Stimulated activated CD8-positive, alpha-beta memory T cell treated with anti-CD3 and anti-CD28 coated beads, Interleukin-4, amount 100 ng/mL, for 48 hours (primary cell): ENCODE measurements around the gene EGFR.

Source experiments
- DNase-seq: peaks from one replicate; pipeline ENCODE4 v3.0.0-alpha.2; 2020

Gene EGFR

DNA sequence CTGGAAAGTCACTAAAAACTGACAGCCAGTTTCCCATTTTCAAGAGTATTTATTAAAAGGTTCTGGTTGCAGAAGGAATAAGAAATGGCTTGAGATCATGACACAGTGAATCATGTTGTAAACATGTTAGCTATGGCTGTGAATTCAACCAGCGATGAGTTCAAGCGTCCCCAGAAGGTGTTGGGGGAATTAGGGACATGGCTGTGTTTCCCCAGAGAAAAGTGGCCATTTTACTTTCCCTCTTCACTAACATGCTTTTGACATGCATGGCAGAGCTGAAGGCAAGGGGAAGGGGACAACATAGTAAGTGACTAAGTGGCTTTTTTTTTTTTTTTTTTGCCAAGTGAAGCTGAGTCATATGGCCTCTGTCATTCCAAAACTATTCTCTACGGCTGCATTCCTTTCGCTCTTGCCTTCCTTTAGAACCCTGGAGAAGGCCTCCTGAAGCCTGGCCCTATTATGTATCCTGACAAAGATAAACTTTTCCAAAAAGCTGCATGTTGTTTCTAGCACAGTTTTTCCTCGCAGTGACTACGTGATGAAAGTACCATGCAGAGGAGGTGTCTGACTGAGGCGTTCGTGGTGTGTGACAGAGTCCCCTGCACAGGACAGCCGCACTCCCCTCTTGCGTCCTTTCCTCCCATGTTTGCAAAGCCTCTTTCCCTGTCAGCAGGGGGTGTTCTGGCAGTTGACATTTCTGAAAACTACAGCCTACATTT lies 46.9 kb downstream of the EGFR start:
- no peak for DNase-seq

DNA sequence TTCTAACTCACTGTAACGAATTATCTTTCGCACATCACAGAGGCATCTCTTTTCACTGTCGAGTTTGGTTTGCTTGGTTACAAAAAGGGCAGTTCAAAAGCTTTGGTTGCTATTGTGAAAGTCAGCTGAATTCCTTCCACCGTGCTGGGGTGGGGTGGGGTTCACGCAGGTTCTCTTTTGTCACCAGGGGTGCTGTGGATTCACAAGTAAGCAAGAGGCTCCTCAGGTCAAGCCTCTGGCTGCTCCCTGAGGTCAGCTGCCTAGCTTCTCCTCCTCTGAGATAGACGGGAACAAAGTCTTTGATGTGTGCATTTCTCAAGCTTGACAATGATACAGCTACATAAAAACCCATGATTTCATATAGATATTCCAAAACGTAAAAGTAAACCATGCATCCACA lies 47.7 kb downstream of the EGFR start:
- DNase-seq = no peak

GRCh38 chr7:55066938-55067337 lies 48.1 kb downstream of the EGFR start:
- no peak for DNase-seq

- no peak for DNase-seq
These were observed 48.9 kb downstream of the EGFR start for GRCh38 chr7:55067748-55068147.

DNA sequence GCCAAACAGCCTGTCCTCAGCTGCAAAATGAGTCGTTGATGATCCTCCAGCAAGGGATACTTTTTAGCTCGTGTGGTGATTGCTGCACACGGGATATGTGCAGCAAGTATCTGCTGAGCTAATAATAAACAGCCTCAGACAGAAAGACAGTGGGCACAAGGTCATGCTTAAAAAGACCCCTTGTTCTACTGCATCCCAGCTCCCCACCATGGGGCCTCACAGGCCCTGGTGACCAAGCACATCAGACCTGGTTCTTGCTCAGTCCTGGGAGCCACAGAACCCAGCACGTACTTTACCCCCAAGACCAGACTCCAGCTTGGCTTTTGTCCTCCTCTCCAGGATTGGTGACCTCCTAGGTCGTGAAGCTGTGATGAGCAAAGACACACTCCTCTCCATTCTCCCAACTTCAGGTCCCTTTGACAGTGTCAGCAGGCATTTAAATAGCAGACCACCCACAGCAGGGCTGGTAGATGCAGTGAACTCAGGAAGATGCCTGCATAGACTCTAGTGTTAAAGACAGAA lies 50.5 kb downstream of the EGFR start:
- DNase-seq = no peak

- no peak for DNase-seq
These were observed 51.5 kb downstream of the EGFR start for GRCh38 chr7:55070271-55070743.

DNA sequence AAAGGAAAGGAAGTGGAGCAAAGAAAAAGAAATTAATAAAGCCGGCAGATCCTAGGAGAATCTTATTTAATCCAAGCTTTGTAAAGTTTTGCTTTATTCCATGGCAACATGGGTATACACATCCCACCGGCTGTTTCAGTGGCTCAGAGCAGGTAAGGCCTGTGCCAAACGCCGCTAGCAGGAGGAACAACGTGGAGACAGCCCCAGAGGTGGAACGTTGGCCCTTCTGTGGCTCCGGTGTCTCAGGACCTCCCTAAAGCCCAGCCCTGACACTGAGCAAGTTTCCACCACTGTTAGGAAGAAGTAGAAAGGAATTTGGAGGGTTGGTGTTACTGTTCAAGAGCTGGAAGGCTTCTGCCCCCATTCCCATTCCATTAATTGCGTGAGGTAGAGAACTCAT lies 52.0 kb downstream of the EGFR start:
- DNase-seq = no peak

DNA sequence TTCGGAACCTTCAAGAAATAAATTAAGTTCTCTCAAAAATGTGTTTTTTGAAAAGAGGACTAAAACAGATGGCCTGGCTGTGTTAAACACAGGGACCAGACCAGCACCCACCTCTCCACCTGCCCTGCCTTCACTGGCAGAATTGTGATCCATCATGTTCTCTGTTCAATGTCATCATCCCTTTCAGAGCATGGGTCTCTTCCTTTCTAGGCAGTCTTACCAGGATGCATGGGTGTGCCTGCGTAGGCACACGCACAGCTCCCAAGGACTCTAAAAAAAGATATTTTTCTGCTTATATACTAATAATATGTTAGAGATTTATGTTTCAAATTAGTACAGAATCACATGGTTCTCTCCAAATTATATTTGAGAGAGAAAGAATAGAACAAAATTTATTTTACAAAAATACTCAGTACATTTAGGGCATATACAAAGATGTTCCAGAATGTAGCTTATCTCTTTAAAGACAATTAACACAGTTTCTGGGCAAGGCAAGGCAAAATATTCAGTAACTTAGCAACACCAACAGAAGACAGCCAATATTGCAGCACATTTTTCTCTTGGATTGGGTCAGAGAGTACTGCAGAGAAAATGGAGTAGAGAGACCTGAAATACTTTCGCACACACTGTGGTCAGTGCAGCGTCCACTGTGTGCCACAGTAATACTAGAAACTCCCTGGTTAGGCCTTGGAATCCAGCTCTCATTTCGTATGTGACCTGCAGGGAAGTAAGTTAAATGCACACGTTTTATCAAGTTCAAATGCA lies 52.8 kb downstream of the EGFR start:
- DNase-seq = no peak

DNA sequence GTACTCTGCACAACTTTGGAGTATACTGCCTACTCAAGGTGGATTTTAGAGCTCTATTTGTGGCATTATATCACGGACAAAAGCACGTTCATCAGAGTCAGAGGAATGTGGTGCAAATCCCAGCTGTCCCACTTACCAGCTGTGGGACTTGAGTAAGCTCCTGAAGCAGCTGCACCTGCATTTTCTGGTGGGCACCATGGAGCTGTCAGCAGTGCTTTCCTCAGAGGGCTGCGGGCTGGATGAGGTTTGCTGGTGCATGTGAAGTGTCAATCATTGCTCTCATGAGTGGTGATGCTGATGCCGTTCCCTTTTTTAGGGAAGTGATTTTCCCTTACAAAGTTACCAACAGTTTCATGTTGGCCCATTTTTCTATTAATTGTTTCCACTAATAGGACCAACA lies 53.4 kb downstream of the EGFR start:
- no peak for DNase-seq

DNA sequence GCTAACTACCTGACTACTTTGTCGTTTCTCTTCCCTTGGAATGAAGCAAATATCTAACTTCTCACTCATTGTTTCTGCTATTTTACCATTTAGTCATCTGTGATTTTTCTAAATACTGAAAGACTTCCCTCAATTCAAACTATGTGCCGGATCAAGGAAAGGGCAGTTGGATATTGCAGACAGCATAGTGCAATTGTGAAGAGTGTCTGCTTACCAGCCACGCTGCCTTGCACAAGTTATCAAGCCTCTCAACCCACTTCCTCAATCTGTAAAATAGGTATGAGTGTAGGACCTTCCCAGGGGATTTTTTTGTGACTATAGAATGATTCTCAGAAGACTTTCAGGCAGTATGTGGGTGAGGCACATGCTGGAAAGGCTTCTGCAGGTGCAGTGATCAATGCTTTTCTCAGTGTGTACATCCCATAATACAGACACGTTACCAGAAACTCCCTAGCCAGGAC lies 54.3 kb downstream of the EGFR start:
- no peak for DNase-seq

- DNase-seq = no peak
These were observed 55.2 kb downstream of the EGFR start for GRCh38 chr7:55073976-55074528.

- DNase-seq = no peak
These were observed 56.7 kb downstream of the EGFR start for GRCh38 chr7:55075464-55076021.

- no peak for DNase-seq
These were observed 59.0 kb downstream of the EGFR start for GRCh38 chr7:55077561-55078410.

DNA sequence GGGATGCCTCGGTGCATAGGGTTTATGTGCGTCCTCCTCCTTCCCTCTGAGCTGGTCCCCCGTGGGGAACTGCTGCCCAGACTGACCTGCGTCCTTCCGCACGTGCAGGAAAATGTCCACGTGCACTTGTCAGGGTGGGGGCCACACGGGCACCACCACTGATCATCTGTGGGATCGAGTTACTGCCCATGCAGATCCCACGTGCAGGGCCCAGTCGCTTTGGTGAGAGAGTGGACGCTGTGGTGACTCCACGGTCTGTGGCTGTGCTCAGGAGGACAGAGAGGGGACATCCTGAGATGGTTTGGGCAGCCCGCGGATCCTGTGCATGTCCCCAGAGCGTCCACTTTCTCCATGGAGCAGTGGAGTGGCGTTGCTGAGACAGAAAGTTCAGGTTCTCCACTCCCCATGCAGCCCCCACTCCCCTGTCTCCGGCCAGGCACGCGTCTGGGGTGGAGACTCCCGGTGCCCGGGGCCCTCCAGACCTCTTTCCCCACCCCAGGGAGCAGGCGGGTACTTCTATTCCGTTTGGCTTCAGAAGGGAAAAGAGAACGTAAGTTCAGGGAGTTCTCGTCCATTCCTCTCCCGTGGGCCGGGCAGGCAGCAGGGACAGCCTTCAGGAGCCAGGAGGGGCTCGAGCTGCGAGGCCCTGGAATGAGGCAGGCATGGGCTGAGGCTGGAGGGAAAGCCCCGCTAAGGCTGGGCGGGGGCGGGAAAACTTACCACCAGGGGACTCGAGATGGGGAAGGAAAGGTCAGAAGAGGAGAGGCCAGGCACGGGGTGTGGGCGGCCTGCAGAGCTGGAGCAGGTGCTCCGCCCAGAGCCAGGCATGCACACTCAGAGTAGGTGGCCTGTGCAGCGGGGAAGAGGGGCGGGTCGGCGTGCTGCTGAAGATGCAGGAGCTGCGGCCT lies 59.9 kb downstream of the EGFR start:
- DNase-seq = no peak

DNA sequence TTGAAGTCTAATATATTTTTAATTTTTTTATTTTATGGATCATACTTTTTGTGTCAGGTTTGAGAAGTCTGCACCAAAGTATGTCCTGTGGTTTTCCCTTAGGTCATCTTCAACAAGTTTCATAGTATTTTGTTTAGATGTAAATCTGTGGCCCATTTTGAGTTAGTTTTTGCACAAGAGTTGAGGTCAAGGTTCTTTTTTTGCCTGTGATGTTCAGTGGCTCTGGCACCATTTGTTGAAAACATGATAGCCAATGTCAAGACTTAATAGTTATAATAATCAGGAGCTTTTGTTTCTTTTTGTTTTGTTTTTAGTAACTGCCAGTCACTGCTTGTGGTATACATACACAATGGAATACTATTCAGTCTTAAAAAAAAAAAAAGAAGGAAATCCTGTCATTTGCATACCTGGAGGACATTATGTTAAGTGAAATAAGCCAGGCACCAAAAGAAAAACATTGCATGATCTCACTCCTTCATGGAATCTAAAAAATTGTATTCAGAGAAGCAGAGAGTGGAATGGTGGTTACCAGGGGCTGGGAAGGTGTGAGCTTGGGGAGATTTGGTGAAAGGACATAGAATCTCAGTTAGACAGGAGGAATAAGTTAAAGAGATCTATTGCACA lies 61.3 kb downstream of the EGFR start:
- no peak for DNase-seq

DNA sequence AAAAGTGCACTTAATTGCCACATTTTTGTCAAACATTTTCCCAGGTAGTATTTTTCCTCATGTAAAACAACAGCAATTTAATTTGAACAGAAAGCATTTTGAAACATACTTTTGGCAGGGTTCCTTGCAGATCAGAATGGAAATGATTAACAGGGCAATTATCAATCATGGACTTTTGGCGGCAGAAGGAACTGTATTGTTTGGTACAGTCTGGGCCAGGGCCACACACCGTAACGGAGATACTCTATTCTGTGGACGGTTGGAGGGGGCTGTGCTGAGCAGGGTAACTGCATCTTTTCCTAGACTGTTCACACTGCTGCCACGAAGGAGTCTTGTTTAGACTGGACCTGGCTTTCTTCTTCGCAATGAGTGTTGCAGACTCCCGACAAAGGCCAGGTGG lies 62.3 kb downstream of the EGFR start:
- DNase-seq = no peak

DNA sequence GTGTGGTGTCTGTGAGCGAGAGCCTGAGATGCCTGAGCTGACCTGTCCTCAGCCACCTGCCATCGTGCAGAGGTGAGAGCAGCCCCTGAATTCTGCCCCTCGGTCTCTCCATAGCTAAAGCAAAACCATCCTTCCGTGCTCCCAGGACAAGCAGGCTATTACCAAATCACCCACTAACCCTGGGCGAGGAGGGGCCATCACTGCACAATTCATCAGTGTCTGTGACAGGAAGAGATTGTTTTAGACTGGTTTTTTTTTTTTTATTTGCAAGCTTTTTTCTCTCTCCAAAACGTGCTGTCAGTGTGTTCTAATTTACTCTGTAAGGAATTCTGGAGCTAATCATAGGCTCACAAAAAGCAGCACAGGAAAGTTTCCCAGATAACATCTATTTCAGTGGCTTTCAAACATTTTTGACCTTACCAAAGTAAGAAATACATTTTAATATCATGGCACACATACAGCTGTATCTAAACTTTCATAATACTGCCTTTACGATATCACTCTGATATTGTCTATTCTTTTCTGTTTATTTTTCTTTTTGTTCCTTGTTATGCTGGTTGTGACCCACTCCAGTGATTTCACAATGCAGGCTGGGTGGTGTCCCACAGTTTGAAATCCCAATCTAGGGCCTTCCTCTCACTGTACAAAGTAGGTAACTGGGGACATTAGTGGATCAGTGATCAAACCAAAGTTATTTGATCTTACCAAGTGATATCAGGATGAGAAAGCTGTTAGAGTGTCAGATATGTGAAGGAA lies 62.8 kb downstream of the EGFR start:
- DNase-seq = no peak

DNA sequence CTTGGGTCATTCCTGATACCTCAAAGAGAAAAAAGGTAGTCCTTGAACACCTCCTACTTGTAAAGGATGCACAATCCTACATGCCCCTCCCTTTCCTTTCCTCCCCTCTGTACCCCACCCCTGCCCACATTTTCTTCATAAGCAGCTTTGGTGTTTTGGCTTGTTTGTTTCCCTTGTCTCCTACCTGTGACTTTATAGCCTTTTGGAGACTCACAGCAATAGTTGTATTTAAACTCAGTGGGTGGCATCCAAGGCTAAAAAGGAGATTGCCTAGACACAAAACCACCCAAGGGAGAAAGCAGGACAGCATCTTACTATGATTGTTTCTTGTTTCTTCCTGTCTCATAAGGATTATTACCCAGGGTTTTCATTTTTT lies 63.4 kb downstream of the EGFR start:
- no peak for DNase-seq

DNA sequence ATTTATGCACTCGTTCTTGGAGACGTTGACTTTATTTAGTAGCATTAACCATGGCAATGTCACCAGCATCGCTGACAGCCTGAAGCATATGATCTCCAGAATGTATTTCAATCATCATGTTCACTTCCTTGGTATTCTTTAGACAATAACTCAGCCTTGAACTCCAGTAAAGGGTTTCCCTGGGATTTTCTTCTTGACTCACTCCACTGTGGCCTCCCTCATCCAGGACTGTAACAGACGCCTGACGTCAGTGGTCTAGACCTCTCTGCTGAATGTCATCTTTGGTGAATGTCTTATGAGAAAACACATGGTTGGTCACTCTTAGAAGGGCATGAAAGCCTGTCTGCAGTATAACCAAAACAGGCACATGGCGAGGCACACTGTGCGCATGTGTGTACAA lies 64.4 kb downstream of the EGFR start:
- no peak for DNase-seq

- DNase-seq = no peak
These were observed 65.5 kb downstream of the EGFR start for GRCh38 chr7:55084307-55084706.
